ENCODE measurements around the gene PLXNA4.
"Not testable (repeated sequence)": the region's sequence is repeated elsewhere in the genome, so short reads cannot be mapped to it uniquely, and the experiment has no call there.

The PLXNA4 gene

GRCh38 chr7:132406039-132406438 is 170.2 kb downstream of the PLXNA4 start:
- DNase-seq: no peak

- DNase-seq: no peak
These were observed 172.0 kb downstream of the PLXNA4 start for GRCh38 chr7:132404261-132404660.

- DNase-seq: no peak
These were observed 172.7 kb downstream of the PLXNA4 start for GRCh38 chr7:132403465-132404110.

GRCh38 chr7:132402751-132403245 is 173.5 kb downstream of the PLXNA4 start:
- DNase-seq: no peak

- DNase-seq: no peak
These were observed 174.2 kb downstream of the PLXNA4 start for GRCh38 chr7:132402096-132402495.

- DNase-seq: no peak
These were observed 175.6 kb downstream of the PLXNA4 start for GRCh38 chr7:132400561-132401142.

- no peak for DNase-seq
These were observed 176.9 kb downstream of the PLXNA4 start for GRCh38 chr7:132399367-132399766.

GRCh38 chr7:132398253-132398925 is 177.9 kb downstream of the PLXNA4 start:
- DNase-seq: no peak

- no peak for DNase-seq
These were observed 179.2 kb downstream of the PLXNA4 start for GRCh38 chr7:132397070-132397469.

GRCh38 chr7:132395361-132395760 is 180.9 kb downstream of the PLXNA4 start:
- no peak for DNase-seq

- DNase-seq: no peak
These were observed 181.7 kb downstream of the PLXNA4 start for GRCh38 chr7:132394283-132395198.

GRCh38 chr7:132393789-132394261 is 182.4 kb downstream of the PLXNA4 start:
- DNase-seq: no peak

- no peak for DNase-seq
These were observed 183.6 kb downstream of the PLXNA4 start for GRCh38 chr7:132392713-132393112.

GRCh38 chr7:132390705-132391104 is 185.6 kb downstream of the PLXNA4 start:
- no peak for DNase-seq

- not testable (repeated sequence) for DNase-seq
These were observed 186.2 kb downstream of the PLXNA4 start for GRCh38 chr7:132390049-132390448.

GRCh38 chr7:132388688-132389087 is 187.6 kb downstream of the PLXNA4 start:
- no peak for DNase-seq

GRCh38 chr7:132387596-132387995 is 188.7 kb downstream of the PLXNA4 start:
- no peak for DNase-seq

GRCh38 chr7:132386201-132386681 is 190.0 kb downstream of the PLXNA4 start:
- DNase-seq: no peak

- no peak for DNase-seq
These were observed 192.3 kb downstream of the PLXNA4 start for GRCh38 chr7:132383962-132384361.

GRCh38 chr7:132381742-132382472 is 194.4 kb downstream of the PLXNA4 start:
- no peak for DNase-seq

- DNase-seq: no peak
These were observed 196.2 kb downstream of the PLXNA4 start for GRCh38 chr7:132380059-132380458.

- no peak for DNase-seq
These were observed 197.0 kb downstream of the PLXNA4 start for GRCh38 chr7:132379292-132379691.

Measured in activated T-cell treated with anti-CD3 and anti-CD28 coated beads for 4 hours (primary cell).